DND-41 (cell line): ENCODE results near the gene MAGEA11.
"Not testable (repeated sequence)": the region's sequence is repeated elsewhere in the genome, so short reads cannot be mapped to it uniquely, and the experiment has no call there.

ENCODE experiments used
- ATAC-seq: fragments of 200-7000 bp; cut with Tn5 transposase; 3 replicates; pipeline ENCODE4 v1.9.1; 2021; ENCODE audit warnings: low read depth; ENCODE audit not compliant: insufficient read depth
- DNase-seq: peaks from one replicate; pipeline ENCODE4 v3.0.0-alpha.2; 2020
- H2AFZ ChIP-seq: 2 replicates; pipeline ENCODE4 v1.6.0; 2012; ENCODE audit warnings: low read depth, low read length
- H3K27ac ChIP-seq: 2 replicates; pipeline ENCODE4 v1.5.1; 2012; ENCODE audit warnings: low read length, inconsistent platforms
- H3K27me3 ChIP-seq: fragments of 200-600 bp; sonication (generic); 2 replicates; pipeline ENCODE4 v1.6.0; 2012; ENCODE audit warnings: low read length, mild to moderate bottlenecking, inconsistent platforms; ENCODE audit not compliant: insufficient read depth, poor library complexity
- H3K36me3 ChIP-seq: 2 replicates; pipeline ENCODE4 v1.5.1; 2012; ENCODE audit warnings: low read length, inconsistent platforms; ENCODE audit not compliant: insufficient read depth
- H3K4me1 ChIP-seq: 2 replicates; pipeline ENCODE4 v1.5.1; 2012; ENCODE audit warnings: mild to moderate bottlenecking, low read length; ENCODE audit not compliant: insufficient read depth
- H3K4me2 ChIP-seq: 2 replicates; pipeline ENCODE4 v1.6.0; 2012; ENCODE audit warnings: mild to moderate bottlenecking, moderate library complexity, low read length, inconsistent platforms; ENCODE audit not compliant: insufficient read depth
- H3K4me3 ChIP-seq, 2 experiments: fragments of 200-600 bp in 1 of 2; shearing (Covaris generic) in 1 of 2; 2 replicates each; pipeline ENCODE4 v1.5.1; 2012 to 2016; ENCODE audit warnings: inconsistent platforms in 2 of 2, low read length in 2 of 2, mild to moderate bottlenecking in 2 of 2, low read depth in 1 of 2, moderate library complexity in 1 of 2
- H3K79me2 ChIP-seq: 2 replicates; pipeline ENCODE4 v1.6.0; 2012; ENCODE audit warnings: low read length, inconsistent platforms; ENCODE audit not compliant: insufficient read depth
- H3K9ac ChIP-seq: 2 replicates; pipeline ENCODE4 v1.6.0; 2012; ENCODE audit warnings: low read depth, mild to moderate bottlenecking, inconsistent platforms, low read length, moderate library complexity
- H3K9me3 ChIP-seq: 2 replicates; pipeline ENCODE4 v1.5.1; 2012; ENCODE audit warnings: low read length, moderate library complexity, mild to moderate bottlenecking, inconsistent platforms; ENCODE audit not compliant: insufficient read depth, severe bottlenecking
- H4K20me1 ChIP-seq: 2 replicates; pipeline ENCODE4 v1.6.0; 2012; ENCODE audit warnings: low read length; ENCODE audit not compliant: insufficient read depth
- CTCF ChIP-seq: IDR thresholded peaks from 2 replicates; pipeline ENCODE4 v1.5.1; 2012; ENCODE audit warnings: borderline replicate concordance, low read length, moderate library complexity, mild to moderate bottlenecking; ENCODE audit not compliant: poor library complexity, severe bottlenecking; ENCODE audit errors: extremely low read depth
- EZH2 ChIP-seq: IDR thresholded peaks from 3 replicates; pipeline ENCODE4 v1.6.1; 2012; ENCODE audit warnings: borderline replicate concordance, low read depth, mild to moderate bottlenecking, moderate library complexity, low read length, inconsistent platforms; ENCODE audit not compliant: severe bottlenecking

The MAGEA11 gene

GRCh38 chrX:149687991-149688390, 23.9 kb upstream of the MAGEA11 start:
- no peak overlapping the region for H3K4me3 ChIP-seq
- DNase-seq (no peak), ATAC-seq (no peak)
- H3K4me2 ChIP-seq = no peak overlapping the region
- no peaks in the 10 kb centered on the region for H3K36me3 ChIP-seq
- TF ChIP-seq EZH2 (no peak), CTCF (no peak)
- H2AFZ ChIP-seq = no peak overlapping the region
- H3K9me3 ChIP-seq = no peaks in the 10 kb centered on the region
- H3K4me1 ChIP-seq = no peaks in the 10 kb centered on the region
- no peak overlapping the region for H3K9ac ChIP-seq
- H3K27ac ChIP-seq = no peak overlapping the region
- H3K27me3 ChIP-seq = no peaks in the 10 kb centered on the region
- no peaks in the 10 kb centered on the region for H4K20me1 ChIP-seq
- no peaks in the 10 kb centered on the region for H3K79me2 ChIP-seq

GRCh38 chrX:149688552-149688951, 23.3 kb upstream of the MAGEA11 start:
- no peaks in the 10 kb centered on the region for H3K9me3 ChIP-seq
- no peak overlapping the region for H3K27ac ChIP-seq
- no peak for DNase-seq
- H3K4me1 ChIP-seq = no peaks in the 10 kb centered on the region
- H2AFZ ChIP-seq = no peak overlapping the region
- no peaks in the 10 kb centered on the region for H4K20me1 ChIP-seq
- H3K4me3 ChIP-seq = no peak overlapping the region
- H3K27me3 ChIP-seq = no peaks in the 10 kb centered on the region
- H3K9ac ChIP-seq = no peak overlapping the region
- no peaks in the 10 kb centered on the region for H3K36me3 ChIP-seq
- ATAC-seq = no peak
- no peaks in the 10 kb centered on the region for H3K79me2 ChIP-seq
- TF ChIP-seq CTCF (no peak), EZH2 (no peak)
- no peak overlapping the region for H3K4me2 ChIP-seq

GRCh38 chrX:149691794-149692193, 20.1 kb upstream of the MAGEA11 start:
- Histone ChIP-seq H3K9ac (no peak overlapping the region), H3K36me3 (no peaks in the 10 kb centered on the region), H3K79me2 (no peaks in the 10 kb centered on the region), H3K4me2 (no peak overlapping the region), H3K4me1 (no peaks in the 10 kb centered on the region), H2AFZ (no peak overlapping the region), H3K4me3 (no peak overlapping the region), H3K27ac (no peak overlapping the region), H3K27me3 (no peaks in the 10 kb centered on the region), H3K9me3 (no peaks in the 10 kb centered on the region), H4K20me1 (no peaks in the 10 kb centered on the region)
- TF ChIP-seq CTCF (no peak), EZH2 (no peak)
- ATAC-seq = no peak
- DNase-seq = no peak

GRCh38 chrX:149692686-149693272, 19.1 kb upstream of the MAGEA11 start:
- not testable (repeated sequence) for H3K27ac ChIP-seq, H3K4me2 ChIP-seq, H3K9ac ChIP-seq, H3K27me3 ChIP-seq, H3K9me3 ChIP-seq, H3K4me1 ChIP-seq, ATAC-seq, DNase-seq, H3K79me2 ChIP-seq, H4K20me1 ChIP-seq, H2AFZ ChIP-seq, H3K36me3 ChIP-seq, H3K4me3 ChIP-seq
